PC-3 (cell line): ENCODE measurements around the gene FUT7. TPM values are rescaled to one million over a fixed set of nuclear protein-coding genes. Genes with fewer than 3 reads are reported as not detected.

ENCODE experiments used
- ATAC-seq: fragments of 200-7000 bp; cut with Tn5 transposase; 2 replicates; pipeline ENCODE4 v1.9.1; 2020; ENCODE audit warnings: mild to moderate bottlenecking, moderate library complexity
- BruUV-seq: library from RNA; stranded (reverse); fragments of 400-500 nt; replicated peaks from 2 replicates; lab custom pipeline; 2021; lab: Mats Ljungman, UMichigan
- CTCF ChIA-PET: fragments of 300-600 bp; sonication (Branson Sonifier 250); formaldehyde crosslinking; loops from one replicate; lab custom pipeline; 2022; ENCODE audit warnings: antibody characterized with exemption; lab: Charles Lee
- POLR2A ChIA-PET: fragments of 300-600 bp; sonication (Branson Sonifier 250); formaldehyde crosslinking; loops from one replicate; lab custom pipeline; 2022; ENCODE audit warnings: antibody characterized with exemption; ENCODE audit not compliant: unreplicated experiment; lab: Charles Lee
- DNase-seq: peaks from one replicate; pipeline ENCODE4 v3.0.0-alpha.2; 2015
- H2AFZ ChIP-seq: fragments of 300-600 bp; sonication (generic); 2 replicates; pipeline ENCODE4 v1.6.0; 2016; ENCODE audit warnings: antibody characterized with exemption, low read length
- H3F3A ChIP-seq: fragments of 300-600 bp; sonication (generic); one replicate; pipeline ENCODE4 v1.6.0; 2017; ENCODE audit warnings: antibody characterized with exemption, low read length, control low read depth, mild to moderate bottlenecking; ENCODE audit not compliant: unreplicated experiment
- H3K27ac ChIP-seq: fragments of 300-600 bp; sonication (generic); 2 replicates; pipeline ENCODE4 v1.5.1; 2016; ENCODE audit warnings: mild to moderate bottlenecking, low read length
- H3K27me3 ChIP-seq: fragments of 300-600 bp; sonication (generic); 2 replicates; pipeline ENCODE4 v1.6.1; 2016; ENCODE audit warnings: low read length, mixed read lengths
- H3K36me3 ChIP-seq: fragments of 300-600 bp; sonication (generic); 2 replicates; pipeline ENCODE4 v1.6.1; 2016; ENCODE audit warnings: low read depth, mixed run types, low read length, mixed read lengths
- H3K4me1 ChIP-seq: fragments of 300-600 bp; sonication (generic); 2 replicates; pipeline ENCODE4 v1.5.1; 2016; ENCODE audit warnings: low read length; ENCODE audit not compliant: insufficient read depth
- H3K4me2 ChIP-seq: fragments of 300-600 bp; sonication (generic); 2 replicates; pipeline ENCODE4 v1.6.0; 2016; ENCODE audit warnings: low read length
- H3K4me3 ChIP-seq: fragments of 300-600 bp; sonication (generic); 2 replicates; pipeline ENCODE4 v1.5.1; 2016; ENCODE audit warnings: mild to moderate bottlenecking, low read length, mixed read lengths
- H3K79me2 ChIP-seq: fragments of 300-600 bp; sonication (generic); 2 replicates; pipeline ENCODE4 v1.6.1; 2017; ENCODE audit warnings: low read length, mixed read lengths
- H3K9ac ChIP-seq: fragments of 300-600 bp; sonication (generic); 2 replicates; pipeline ENCODE4 v1.6.0; 2016; ENCODE audit warnings: mild to moderate bottlenecking, low read length
- H3K9me2 ChIP-seq: fragments of 300-600 bp; sonication (generic); replicated peaks from 2 replicates; pipeline ENCODE4 v1.6.1; 2016; ENCODE audit warnings: mixed run types, low read length, mixed read lengths
- H3K9me3 ChIP-seq: fragments of 300-600 bp; sonication (generic); 2 replicates; pipeline ENCODE4 v1.6.1; 2016; ENCODE audit warnings: low read length, mixed read lengths
- H4K20me1 ChIP-seq: fragments of 300-600 bp; sonication (generic); 2 replicates; pipeline ENCODE4 v1.6.1; 2016; ENCODE audit warnings: low read length, mixed read lengths
- EZH2 ChIP-seq: fragments of 300-600 bp; sonication (generic); IDR thresholded peaks from one replicate; pipeline ENCODE4 v1.6.1; 2017; ENCODE audit warnings: antibody characterized with exemption, mild to moderate bottlenecking, low read length; ENCODE audit not compliant: unreplicated experiment
- EZH2phosphoT487 ChIP-seq: fragments of 300-600 bp; sonication (generic); IDR thresholded peaks from 2 replicates; pipeline ENCODE4 v1.6.1; 2018; ENCODE audit warnings: mild to moderate bottlenecking, antibody characterized with exemption, low read length, borderline replicate concordance
- intact Hi-C: fragments of 100-400 bp; cut with micrococcal nuclease; formaldehyde crosslinking; loops from 2 replicates; pipeline ENCODE4 v1.9.0; 2023
- total RNA-seq: library from RNA; depleted of rRNA; stranded (reverse); fragments of >200 nt; gene quantifications from 2 replicates; pipeline ENCODE4 v1.2.3, GENCODE V29; 2014
- TF ChIP-seq, protein P1 (sequence below): fragments of 300-600 bp; sonication (generic); conservative IDR thresholded peaks from 2 replicates; pipeline ENCODE4 v1.5.1; 2017; ENCODE audit warnings: antibody characterized with exemption, low read depth, mild to moderate bottlenecking, low read length

Gene FUT7
- total RNA-seq, 1 experiment from 2014 or later = not detected

DNA sequence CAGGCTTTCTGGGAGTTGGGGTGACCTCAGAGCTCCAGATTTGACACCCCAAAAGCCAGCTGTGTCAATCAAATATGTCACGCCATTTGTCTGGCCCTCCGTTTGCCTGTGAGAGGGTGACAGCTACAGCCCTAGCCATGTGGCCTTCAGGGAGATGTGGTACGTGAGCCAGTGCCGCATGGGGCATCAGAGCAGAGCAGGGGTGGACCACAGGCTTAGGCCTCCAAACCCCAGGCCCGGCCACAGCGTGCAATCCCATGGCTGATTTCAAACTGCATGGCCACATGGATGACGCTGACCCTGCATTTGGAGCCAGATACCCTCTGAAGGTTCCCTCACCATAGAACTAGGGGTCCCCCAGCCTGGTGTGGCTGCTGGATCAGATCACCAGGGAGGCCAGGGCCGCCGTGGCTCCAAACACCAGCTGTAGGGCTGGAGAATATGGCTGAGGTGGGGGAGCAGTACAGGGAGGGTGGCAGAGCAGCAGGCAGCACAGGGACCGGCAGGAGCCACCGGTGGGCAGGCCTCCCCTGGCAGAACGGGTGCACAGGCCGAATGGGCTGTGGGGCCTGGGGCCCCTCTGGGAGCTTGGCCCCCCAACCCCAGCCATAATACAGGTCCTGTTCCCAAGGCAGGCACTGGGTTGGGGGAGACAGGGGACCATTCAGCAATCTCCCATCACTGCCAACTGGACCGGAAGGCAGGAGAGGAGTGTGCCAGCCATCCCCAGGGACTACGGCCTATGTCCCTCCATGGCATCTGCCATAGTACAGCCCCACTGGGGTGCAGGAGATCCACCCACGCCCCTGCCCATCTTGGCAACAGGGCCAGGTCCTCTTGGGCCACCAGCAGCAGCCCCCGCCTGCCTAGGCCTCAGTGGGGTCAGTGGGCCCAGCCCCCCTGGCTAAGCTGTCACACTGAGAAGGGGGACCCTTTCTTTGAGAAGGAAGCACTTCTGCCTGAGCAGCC, 36.9 kb upstream of the FUT7 start:
- H3F3A ChIP-seq = peaks cover 2% of the 10 kb centered on the region
- no peaks in the 10 kb centered on the region for H3K9me3 ChIP-seq
- H2AFZ ChIP-seq = no peak overlapping the region
- H3K4me2 ChIP-seq = peak overlapping the region; percentile 95
- peak overlapping the region; percentile 47; the same call in 1 of the 2 replicates for H3K9ac ChIP-seq
- H3K4me1 ChIP-seq = peaks cover 20% of the 10 kb centered on the region
- H3K27ac ChIP-seq = no peak overlapping the region
- ATAC-seq (no peak), DNase-seq (no peak)
- H3K4me3 ChIP-seq = peak overlapping the region; percentile 84
- H3K27me3 ChIP-seq = no peaks in the 10 kb centered on the region
- peaks cover 30% of the 10 kb centered on the region for H3K79me2 ChIP-seq
- H3K9me2 ChIP-seq = no peaks in the 10 kb centered on the region
- intact Hi-C loops = no loop called here
- TF ChIP-seq EZH2phosphoT487 = no peak
- TF ChIP-seq EZH2 = no peak
- TF ChIP-seq, protein P1, sequence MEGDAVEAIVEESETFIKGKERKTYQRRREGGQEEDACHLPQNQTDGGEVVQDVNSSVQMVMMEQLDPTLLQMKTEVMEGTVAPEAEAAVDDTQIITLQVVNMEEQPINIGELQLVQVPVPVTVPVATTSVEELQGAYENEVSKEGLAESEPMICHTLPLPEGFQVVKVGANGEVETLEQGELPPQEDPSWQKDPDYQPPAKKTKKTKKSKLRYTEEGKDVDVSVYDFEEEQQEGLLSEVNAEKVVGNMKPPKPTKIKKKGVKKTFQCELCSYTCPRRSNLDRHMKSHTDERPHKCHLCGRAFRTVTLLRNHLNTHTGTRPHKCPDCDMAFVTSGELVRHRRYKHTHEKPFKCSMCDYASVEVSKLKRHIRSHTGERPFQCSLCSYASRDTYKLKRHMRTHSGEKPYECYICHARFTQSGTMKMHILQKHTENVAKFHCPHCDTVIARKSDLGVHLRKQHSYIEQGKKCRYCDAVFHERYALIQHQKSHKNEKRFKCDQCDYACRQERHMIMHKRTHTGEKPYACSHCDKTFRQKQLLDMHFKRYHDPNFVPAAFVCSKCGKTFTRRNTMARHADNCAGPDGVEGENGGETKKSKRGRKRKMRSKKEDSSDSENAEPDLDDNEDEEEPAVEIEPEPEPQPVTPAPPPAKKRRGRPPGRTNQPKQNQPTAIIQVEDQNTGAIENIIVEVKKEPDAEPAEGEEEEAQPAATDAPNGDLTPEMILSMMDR = no peak
- H4K20me1 ChIP-seq = peaks cover 13% of the 10 kb centered on the region; the same call in 1 of the 2 replicates
- no TSS peak for BruUV-seq
- POLR2A ChIA-PET = interaction anchor here (0.6 kb wide), 1 partner anchor 22 kb away, joined by 20 read pairs; no protein-coding TSS in a partner anchor
- no peaks in the 10 kb centered on the region for H3K36me3 ChIP-seq
- CTCF ChIA-PET = interaction anchor here (1.2 to 1.4 kb wide), 2 partner anchors 22 to 39 kb away, joined by 5 to 10 read pairs; partner anchors contain the start of gene NPDC1

DNA sequence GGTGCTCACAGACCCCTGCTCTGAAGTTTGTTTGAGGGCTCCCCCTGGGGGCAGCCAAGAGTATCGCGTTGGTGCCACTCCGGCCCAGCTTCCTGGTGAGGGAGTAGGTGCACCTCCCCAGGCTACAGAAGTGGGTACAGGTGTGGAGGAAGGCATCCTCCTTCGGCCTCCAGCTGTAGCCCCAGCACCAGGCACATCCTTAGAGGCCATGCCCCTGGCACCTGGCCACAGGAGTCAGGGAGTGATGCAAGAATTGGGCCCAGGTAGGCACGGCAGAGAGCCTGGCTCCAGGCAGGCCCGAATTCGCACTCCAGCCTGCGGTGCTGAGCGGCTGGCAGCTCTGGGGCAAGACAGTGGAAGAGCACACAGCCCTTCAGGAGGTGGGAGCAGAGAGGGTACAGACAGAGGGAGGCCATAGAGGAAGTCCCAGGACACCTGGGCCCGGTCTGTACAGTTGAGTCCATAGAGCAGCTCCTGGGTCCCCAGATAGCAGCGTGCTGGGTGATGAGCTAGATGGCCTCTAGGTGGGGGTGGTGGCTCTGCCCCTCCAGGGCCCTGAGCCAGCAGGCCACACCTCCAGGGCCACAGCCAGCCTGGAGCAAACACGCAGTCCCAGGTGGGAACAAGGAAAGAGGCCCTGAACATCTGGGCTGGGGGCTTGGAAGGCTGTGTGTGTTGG, 36.1 kb upstream of the FUT7 start:
- Histone ChIP-seq H3K27me3 (no peaks in the 10 kb centered on the region), H2AFZ (no peak overlapping the region), H3K79me2 (peaks cover 30% of the 10 kb centered on the region), H3K27ac (no peak overlapping the region), H3K36me3 (no peaks in the 10 kb centered on the region), H4K20me1 (peaks cover 13% of the 10 kb centered on the region; the same call in 1 of the 2 replicates), H3K9me2 (no peaks in the 10 kb centered on the region), H3K4me3 (peak overlapping the region; percentile 84; the same call in 1 of the 2 replicates), H3K9ac (no peak overlapping the region), H3K4me2 (peak overlapping the region; percentile 95), H3K4me1 (peaks cover 20% of the 10 kb centered on the region), H3K9me3 (no peaks in the 10 kb centered on the region), H3F3A (peaks cover 2% of the 10 kb centered on the region)
- ChIA-PET POLR2A (interaction anchor here (0.6 kb wide), 2 partner anchors 17 to 21 kb away, joined by 20 to 32 read pairs; no protein-coding TSS in a partner anchor), CTCF (interaction anchor here (1.1 to 1.4 kb wide), 3 partner anchors 19 to 39 kb away, joined by 4 to 10 read pairs (median 5); partner anchors contain the start of genes MAN1B1 and NPDC1)
- peak; percentile 87 for DNase-seq
- no TSS peak for BruUV-seq
- no peak for TF ChIP-seq EZH2
- TF ChIP-seq, protein P1 = peak; percentile 61
- ATAC-seq = peak; percentile 37
- intact Hi-C loops = loop anchor here (2.0 kb wide), 1 partner anchor 19 kb away; no protein-coding TSS in a partner anchor
